Measurements from ENCODE around the gene LGALS3BP. TPM values are rescaled to one million over a fixed set of nuclear protein-coding genes. Genes with fewer than 3 reads are reported as not detected.

The LGALS3BP gene
- total and polyA plus RNA-seq, 4 donors: 66.0 to 224 (median 79.2) TPM

DNA sequence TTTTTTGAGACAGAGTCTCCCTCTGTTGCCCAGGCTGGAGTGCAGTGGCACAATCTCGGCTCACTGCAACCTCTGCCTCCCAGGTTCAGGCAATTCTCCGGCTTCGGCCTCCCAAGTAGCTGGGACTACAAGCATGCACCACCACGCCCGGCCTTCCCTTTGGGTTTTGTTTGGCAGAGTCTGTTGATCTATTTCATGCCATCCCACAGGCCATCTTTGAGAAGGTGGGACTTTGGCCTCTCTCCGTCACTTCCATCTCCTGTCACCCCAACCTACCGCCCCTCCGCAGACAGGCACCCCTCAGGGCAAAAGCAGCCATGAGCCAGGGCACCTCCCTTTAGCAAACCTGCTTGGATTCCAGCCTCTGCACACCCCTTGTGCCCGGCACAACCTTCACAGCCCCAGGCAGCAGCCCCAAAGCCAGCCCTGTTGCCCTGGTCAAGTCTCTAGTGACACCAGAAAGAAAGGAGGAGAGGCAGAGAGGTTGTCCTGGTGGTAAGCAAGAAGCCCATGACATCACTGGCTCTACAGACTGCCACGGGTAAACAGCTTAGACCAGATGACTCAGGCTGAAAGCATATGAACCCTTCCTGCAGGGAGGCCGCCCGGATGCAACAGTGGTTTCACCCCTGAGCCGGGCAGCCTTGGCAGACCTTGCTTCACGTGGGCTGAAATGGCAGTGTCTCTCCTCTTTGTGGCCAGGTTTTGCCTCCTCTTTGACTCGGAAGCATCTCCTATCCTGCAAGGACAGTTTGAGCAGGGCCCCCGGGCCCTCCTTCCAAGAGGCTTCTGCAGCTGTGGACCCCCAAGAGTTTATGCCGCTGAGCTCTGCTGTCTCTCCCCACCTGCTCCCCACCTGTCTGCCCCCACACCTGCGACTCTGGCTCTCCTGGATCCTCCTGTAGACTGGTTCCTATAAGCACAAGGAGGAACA lies 46.4 kb downstream of the LGALS3BP start:
- Histone ChIP-seq H3K4me3 (ENCODE audit: low read depth in 1 of 3, low read length in 3 of 3) (no peak overlapping the region), H3K9ac (ENCODE audit: low read depth in 1 of 2, low read length in 2 of 2) (no peak overlapping the region), H3K4me1 (ENCODE audit: control insufficient read depth in 4 of 4, insufficient read depth in 4 of 4, low read length in 3 of 4) (peaks cover 0 to 4% (median 1%) of the 10 kb centered on the region in 4 donors), H3K36me3 (ENCODE audit: control insufficient read depth in 4 of 4, insufficient read depth in 3 of 4, low read depth in 1 of 4, low read length in 3 of 4) (no peaks in the 10 kb centered on the region), H3K9me3 (ENCODE audit: control insufficient read depth in 4 of 4, low read length in 3 of 4) (no peaks in the 10 kb centered on the region), H3K27ac (ENCODE audit: low read depth in 1 of 2, low read length in 2 of 2) (peak overlapping the region; percentile 60 to 81), H3K27me3 (ENCODE audit: control insufficient read depth in 4 of 4, insufficient read depth in 4 of 4, low read length in 3 of 4) (no peaks in the 10 kb centered on the region)
- no peak for DNase-seq (ENCODE audit: low spot score)
- TF ChIP-seq TAF1 (conservative IDR thresholded peaks at IDR 0.05) (no peak), YY1 (IDR thresholded peaks at IDR 0.05) (no peak), NR2F2 (IDR thresholded peaks at IDR 0.05) (no peak), SP1 (IDR thresholded peaks at IDR 0.05) (no peak), FOXA2 (IDR thresholded peaks at IDR 0.05) (no peak), RAD21 (IDR thresholded peaks at IDR 0.05) (no peak), FOXA1 (IDR thresholded peaks at IDR 0.05) (no peak), HNF4G (IDR thresholded peaks at IDR 0.05) (no peak), EGR1 (IDR thresholded peaks at IDR 0.05; ENCODE audit: low read depth in 2 of 2) (no peak)
- TF ChIP-seq, protein P1, sequence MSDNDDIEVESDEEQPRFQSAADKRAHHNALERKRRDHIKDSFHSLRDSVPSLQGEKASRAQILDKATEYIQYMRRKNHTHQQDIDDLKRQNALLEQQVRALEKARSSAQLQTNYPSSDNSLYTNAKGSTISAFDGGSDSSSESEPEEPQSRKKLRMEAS (IDR thresholded peaks at IDR 0.05): no peak
- TF ChIP-seq, protein P2, sequence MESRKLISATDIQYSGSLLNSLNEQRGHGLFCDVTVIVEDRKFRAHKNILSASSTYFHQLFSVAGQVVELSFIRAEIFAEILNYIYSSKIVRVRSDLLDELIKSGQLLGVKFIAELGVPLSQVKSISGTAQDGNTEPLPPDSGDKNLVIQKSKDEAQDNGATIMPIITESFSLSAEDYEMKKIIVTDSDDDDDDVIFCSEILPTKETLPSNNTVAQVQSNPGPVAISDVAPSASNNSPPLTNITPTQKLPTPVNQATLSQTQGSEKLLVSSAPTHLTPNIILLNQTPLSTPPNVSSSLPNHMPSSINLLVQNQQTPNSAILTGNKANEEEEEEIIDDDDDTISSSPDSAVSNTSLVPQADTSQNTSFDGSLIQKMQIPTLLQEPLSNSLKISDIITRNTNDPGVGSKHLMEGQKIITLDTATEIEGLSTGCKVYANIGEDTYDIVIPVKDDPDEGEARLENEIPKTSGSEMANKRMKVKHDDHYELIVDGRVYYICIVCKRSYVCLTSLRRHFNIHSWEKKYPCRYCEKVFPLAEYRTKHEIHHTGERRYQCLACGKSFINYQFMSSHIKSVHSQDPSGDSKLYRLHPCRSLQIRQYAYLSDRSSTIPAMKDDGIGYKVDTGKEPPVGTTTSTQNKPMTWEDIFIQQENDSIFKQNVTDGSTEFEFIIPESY (IDR thresholded peaks at IDR 0.05): no peak
- TF ChIP-seq, protein P3, sequence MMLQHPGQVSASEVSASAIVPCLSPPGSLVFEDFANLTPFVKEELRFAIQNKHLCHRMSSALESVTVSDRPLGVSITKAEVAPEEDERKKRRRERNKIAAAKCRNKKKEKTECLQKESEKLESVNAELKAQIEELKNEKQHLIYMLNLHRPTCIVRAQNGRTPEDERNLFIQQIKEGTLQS (IDR thresholded peaks at IDR 0.05): no peak
- TF ChIP-seq, protein P4, sequence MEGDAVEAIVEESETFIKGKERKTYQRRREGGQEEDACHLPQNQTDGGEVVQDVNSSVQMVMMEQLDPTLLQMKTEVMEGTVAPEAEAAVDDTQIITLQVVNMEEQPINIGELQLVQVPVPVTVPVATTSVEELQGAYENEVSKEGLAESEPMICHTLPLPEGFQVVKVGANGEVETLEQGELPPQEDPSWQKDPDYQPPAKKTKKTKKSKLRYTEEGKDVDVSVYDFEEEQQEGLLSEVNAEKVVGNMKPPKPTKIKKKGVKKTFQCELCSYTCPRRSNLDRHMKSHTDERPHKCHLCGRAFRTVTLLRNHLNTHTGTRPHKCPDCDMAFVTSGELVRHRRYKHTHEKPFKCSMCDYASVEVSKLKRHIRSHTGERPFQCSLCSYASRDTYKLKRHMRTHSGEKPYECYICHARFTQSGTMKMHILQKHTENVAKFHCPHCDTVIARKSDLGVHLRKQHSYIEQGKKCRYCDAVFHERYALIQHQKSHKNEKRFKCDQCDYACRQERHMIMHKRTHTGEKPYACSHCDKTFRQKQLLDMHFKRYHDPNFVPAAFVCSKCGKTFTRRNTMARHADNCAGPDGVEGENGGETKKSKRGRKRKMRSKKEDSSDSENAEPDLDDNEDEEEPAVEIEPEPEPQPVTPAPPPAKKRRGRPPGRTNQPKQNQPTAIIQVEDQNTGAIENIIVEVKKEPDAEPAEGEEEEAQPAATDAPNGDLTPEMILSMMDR (IDR thresholded peaks at IDR 0.05; ENCODE audit: low read depth, low read length, missing input control): no peak
- 81% methylated on average over 18 of the region's 18 CpGs for WGBS

DNA sequence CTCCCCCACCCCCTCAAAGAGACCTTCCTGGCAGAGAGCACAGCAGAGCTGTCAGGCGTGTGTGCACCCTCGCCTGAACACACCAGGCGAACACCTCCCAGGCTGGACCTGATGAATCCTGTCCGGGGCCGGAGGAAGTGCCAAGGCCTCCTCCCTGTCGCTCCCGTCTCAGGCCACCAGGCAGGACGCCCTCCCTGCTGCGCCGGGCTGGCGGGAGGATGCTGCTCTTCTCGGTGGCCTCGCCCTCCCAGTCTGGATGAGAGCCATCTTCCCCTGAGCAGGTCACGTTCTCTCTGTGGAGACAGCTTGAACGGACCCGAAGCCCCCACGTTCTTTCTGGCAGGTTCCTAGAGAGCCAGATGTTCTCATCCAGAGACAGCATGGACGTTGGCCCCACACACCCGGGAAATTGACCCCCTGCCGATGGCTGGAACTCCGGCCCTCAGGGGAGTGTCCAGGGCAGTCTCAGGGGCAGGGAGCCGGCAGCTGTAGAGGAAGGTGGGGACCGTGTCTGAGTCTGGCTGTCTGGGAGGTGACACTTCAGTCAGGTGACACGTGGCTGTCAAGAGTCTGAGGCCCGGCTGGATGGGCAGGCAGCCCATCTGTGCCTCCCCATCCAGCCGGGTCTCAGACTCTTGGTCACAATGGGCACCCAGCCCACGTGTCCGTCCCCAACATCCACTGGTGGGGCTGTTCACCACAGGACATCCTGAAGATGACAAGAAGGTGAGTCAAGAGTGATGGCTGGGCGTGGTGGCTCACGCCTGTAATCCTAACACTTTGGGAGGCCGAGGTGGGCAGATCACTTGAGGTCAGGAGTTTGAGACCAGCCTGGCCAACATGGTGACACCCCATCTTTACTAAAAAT lies 49.6 kb downstream of the LGALS3BP start:
- no peak overlapping the region for H3K9ac ChIP-seq (ENCODE audit: low read depth in 1 of 2, low read length in 2 of 2)
- no peaks in the 10 kb centered on the region for H3K27me3 ChIP-seq (ENCODE audit: control insufficient read depth in 4 of 4, insufficient read depth in 4 of 4, low read length in 3 of 4)
- H3K9me3 ChIP-seq (ENCODE audit: control insufficient read depth in 4 of 4, low read length in 3 of 4): no peaks in the 10 kb centered on the region
- DNase-seq (ENCODE audit: low spot score): no peak
- TF ChIP-seq NR2F2 (IDR thresholded peaks at IDR 0.05) (no peak), SP1 (IDR thresholded peaks at IDR 0.05) (no peak), YY1 (IDR thresholded peaks at IDR 0.05) (no peak), RXRA (IDR thresholded peaks at IDR 0.05) (no peak)
- TF ChIP-seq, protein P1 (IDR thresholded peaks at IDR 0.05): no peak
- H3K27ac ChIP-seq (ENCODE audit: low read depth in 1 of 2, low read length in 2 of 2): no peak overlapping the region
- H3K36me3 ChIP-seq (ENCODE audit: control insufficient read depth in 4 of 4, insufficient read depth in 3 of 4, low read depth in 1 of 4, low read length in 3 of 4): no peaks in the 10 kb centered on the region
- no peak overlapping the region for H3K4me3 ChIP-seq (ENCODE audit: low read depth in 1 of 3, low read length in 3 of 3)
- H3K4me1 ChIP-seq (ENCODE audit: control insufficient read depth in 4 of 4, insufficient read depth in 4 of 4, low read length in 3 of 4): peaks cover 0 to 4% (median 2%) of the 10 kb centered on the region in 4 donors
- 65% methylated on average over 31 of the region's 31 CpGs for WGBS
